GM21723 (cell line): Measurements from ENCODE around the gene TBC1D3B.
A peak's percentile ranks its signal among the peaks of the same experiment; 100 is the strongest.
"Not testable (repeated sequence)": the region's sequence is repeated elsewhere in the genome, so short reads cannot be mapped to it uniquely, and the experiment has no call there.

Experiments
- ATAC-seq: cut with Tn5 transposase; IDR thresholded peaks from one replicate; pipeline ENCODE4 v1.9.1; 2021; ENCODE audit warnings: mild to moderate bottlenecking, moderate library complexity; ENCODE audit not compliant: unreplicated experiment

The TBC1D3B gene

GRCh38 chr17:36201506-36201905 lies 25.1 kb upstream of the TBC1D3B start:
- not testable (repeated sequence) for ATAC-seq

GRCh38 chr17:36201102-36201501 lies 24.7 kb upstream of the TBC1D3B start:
- ATAC-seq, result not testable (repeated sequence)

DNA sequence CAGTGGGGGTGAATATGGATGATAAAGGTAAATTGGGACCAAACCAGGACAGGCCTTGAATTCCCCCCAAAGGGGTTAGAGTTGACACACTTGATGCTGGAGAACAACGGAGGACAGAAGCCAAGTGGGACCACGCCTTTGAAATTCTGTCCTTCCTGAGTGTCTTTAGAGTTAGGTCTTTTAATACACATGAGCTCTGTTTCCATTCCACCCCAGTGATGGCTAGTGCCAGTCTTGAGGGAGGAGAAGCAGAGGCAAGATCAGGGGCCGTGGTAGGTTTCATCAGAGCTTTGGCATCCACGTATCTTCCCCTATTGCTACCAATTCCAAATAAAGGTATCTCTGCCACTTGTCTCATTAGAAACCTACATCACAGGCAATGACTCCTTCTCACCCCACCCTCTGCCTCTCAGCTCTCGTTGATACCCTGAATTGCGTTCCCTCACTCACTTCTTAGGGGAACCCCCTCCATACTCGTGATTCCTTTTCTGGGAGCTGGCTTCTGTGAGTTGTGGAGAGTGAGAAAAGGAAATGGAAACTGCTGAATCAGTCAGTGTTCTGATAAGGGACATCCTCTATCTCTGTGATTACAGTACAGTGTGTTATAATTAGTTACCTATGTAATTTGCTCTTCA lies 22.5 kb upstream of the TBC1D3B start:
- ATAC-seq, result peak; percentile 34

- peak; percentile 17 for ATAC-seq
Measured at GRCh38 chr17:36197387-36197703, 20.9 kb upstream of the TBC1D3B start.

GRCh38 chr17:36196131-36196486 lies 19.7 kb upstream of the TBC1D3B start:
- no peak for ATAC-seq

DNA sequence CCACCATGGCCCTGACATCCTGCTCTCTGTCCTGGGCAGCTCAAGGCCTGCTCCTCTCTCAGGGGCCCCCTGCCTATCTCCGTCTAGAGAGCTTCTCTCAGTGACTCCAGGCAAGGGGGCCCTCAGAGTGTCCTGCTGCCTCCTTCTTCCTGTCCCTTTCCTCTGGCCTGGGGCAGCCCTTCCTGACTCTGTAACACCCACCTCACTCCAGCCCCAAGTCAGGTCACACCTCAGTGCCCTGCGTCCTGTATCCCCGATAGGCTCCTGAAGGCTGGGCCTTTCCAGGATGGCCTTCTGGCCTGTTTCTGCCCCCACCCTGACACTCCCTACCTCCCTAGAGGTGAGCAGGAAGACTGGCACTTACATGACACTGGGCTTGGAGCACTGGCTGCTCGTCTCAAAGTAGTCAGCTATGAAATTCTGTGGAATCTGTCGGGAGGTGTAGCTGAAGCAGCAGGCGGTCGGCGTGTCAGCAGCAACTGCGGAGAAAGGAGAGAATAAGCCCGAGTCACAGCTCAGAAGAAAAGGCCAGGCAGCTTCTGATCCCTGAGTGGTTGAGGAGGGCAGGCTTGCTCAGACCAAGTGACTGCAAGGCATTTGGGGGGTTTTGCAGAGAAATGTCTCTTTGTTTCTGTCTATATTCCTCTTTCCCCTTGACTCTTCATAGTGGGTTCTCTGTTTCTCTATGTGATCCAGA lies 19.1 kb upstream of the TBC1D3B start:
- ATAC-seq, result no peak

DNA sequence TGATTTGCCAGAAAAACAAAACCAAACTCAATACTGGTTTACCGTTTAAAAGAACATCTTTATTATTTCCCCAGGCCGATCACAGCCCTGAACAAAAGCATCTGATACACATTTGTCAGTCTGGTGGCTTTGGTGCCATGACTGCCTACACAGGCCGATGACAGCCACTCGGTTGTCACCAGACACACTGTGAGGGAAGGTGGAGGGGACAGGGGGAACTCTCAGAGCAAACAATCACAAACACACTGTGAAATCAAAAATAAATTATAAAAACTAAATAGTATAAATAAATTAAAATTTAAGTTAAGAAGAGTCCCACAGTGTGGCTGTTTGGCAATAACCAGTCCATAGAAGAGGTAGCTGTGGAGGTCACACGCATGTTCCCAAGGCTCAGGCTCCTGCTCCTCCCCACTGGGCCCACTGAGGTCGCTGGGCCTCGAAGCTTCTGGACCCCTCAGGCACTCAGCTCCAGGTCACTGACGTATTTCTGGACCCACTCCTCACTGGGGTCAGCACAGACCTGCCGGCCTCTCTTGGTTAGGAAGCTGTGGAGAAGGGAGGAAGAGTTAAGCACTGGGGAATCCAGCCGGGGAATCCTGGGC lies 18.5 kb upstream of the TBC1D3B start:
- not testable (repeated sequence) for ATAC-seq

- ATAC-seq, result not testable (repeated sequence)
Measured at GRCh38 chr17:36194147-36194831, 17.9 kb upstream of the TBC1D3B start.

- no peak for ATAC-seq
Measured at GRCh38 chr17:36193216-36193775, 16.9 kb upstream of the TBC1D3B start.

DNA sequence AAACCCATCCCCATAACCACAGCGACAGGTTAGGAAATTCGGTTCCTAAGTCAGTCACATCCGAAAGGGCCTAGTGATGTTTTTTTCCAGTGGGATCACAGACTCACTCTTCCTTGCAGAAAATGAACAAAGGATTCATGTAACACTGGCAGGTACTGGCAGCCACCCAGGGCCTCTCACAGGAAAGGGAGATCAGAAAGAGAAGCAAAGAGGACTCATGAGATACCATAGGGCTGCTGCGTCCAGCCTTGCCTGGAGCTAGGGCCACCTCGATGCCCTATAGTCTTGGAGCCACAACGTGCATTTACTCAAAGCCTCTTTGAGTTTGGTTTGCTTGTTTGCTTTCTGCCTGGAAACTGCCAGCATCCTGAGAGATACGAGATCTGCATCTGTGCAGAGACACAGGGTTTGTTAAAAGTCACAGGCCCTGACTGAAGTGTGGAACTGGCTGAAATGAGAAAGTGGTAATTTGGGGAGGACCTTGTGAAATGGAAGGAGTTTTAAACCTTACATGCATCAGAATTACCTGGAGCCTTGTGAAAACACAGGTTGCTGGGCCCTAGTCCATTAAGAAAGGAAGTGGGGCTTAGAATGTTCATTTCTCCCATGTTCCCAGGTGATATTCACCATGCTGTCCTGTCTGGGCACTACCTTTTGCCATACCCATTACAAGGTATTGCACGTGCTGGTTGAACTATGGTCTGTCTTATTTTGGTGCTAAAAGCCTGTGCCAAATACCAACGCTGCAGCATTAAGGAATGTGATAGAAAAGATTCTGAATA lies 14.3 kb upstream of the TBC1D3B start:
- not testable (repeated sequence) for ATAC-seq

DNA sequence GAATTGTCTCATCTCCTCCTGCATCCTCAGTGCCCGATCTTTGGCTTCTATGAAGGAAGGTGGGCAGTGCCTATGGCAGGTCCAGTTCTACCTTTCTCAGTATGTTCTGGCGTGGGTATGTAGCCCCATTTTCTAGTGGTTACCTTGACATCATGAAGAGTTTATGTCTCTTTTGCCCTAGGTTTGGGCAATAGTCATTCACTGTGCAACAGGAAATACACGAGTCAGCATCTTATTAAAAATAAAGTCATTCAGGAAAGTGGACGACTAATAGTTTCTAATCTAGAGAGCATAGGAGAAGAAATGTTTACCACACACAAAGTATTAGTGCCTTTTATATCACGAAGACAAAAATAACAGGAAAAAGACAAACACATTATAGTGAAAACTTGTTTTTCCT lies 13.6 kb upstream of the TBC1D3B start:
- not testable (repeated sequence) for ATAC-seq

- ATAC-seq, result peak; percentile 67
Measured at GRCh38 chr17:36188891-36189306, 12.5 kb upstream of the TBC1D3B start.

GRCh38 chr17:36187943-36188665 lies 11.7 kb upstream of the TBC1D3B start:
- not testable (repeated sequence) for ATAC-seq

GRCh38 chr17:36186810-36187763 lies 10.7 kb upstream of the TBC1D3B start:
- not testable (repeated sequence) for ATAC-seq

DNA sequence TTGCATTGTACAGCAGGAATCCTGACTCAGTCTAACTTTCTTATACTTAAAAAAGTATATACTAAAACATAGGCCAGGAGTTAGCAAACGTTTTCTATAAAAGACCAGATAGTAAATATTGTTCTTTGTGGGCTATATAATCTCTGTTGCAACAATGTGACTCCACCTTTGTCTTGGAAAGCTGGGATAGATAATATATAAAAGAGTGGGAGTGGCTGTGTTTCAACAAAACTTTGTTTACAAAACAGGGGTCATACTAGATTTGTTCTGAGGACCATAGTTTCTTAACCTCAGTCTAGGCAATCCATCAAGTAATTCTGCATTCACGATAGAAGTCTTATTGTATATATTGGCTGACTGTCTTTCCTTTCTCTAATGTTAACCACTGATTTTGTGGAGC lies 9.0 kb upstream of the TBC1D3B start:
- no peak for ATAC-seq

GRCh38 chr17:36184023-36184765 lies 7.8 kb upstream of the TBC1D3B start:
- no peak for ATAC-seq

GRCh38 chr17:36183001-36183971 lies 6.8 kb upstream of the TBC1D3B start:
- no peak for ATAC-seq
